Activated T-helper 2 cell treated with anti-CD3 and anti-CD28 coated beads, Interferon-gamma antibody, Interleukin-2, Interleukin-4, amounts not matched to agents 10 μg/mL and 5 μg/mL and 100 μg/mL, durations not matched to agents 14 hours and 24 hours and 36 hours (primary cell): ENCODE results near the gene PMS1. TPM values are rescaled to one million over a fixed set of nuclear protein-coding genes. Genes with fewer than 3 reads are reported as not detected.

Experiments
- DNase-seq: peaks from one replicate; pipeline ENCODE4 v3.0.0; 2021; ENCODE audit warnings: low spot score
- H3K27ac Mint-ChIP-seq: one replicate; pipeline ENCODE4 v1.8.0; 2021; ENCODE audit warnings: mixed read lengths
- H3K27me3 Mint-ChIP-seq: one replicate; pipeline ENCODE4 v1.8.0; 2021; ENCODE audit warnings: low read depth, mixed read lengths
- H3K36me3 Mint-ChIP-seq: one replicate; pipeline ENCODE4 v1.8.0; 2021; ENCODE audit warnings: low read depth, mixed read lengths
- H3K4me1 Mint-ChIP-seq: one replicate; pipeline ENCODE4 v1.8.0; 2021; ENCODE audit warnings: low read depth, mixed read lengths
- H3K4me3 Mint-ChIP-seq: one replicate; pipeline ENCODE4 v1.8.0; 2021; ENCODE audit warnings: low read depth, mild to moderate bottlenecking, moderate library complexity, mixed read lengths
- H3K9me3 Mint-ChIP-seq: one replicate; pipeline ENCODE4 v1.8.0; 2021; ENCODE audit warnings: mixed read lengths
- intact Hi-C: fragments of 100-400 bp; cut with micrococcal nuclease; formaldehyde crosslinking; loops from one replicate; pipeline ENCODE4 v1.15.1; 2023
- total RNA-seq: library from RNA; stranded (reverse); gene quantifications from 2 replicates; pipeline ENCODE4 v1.2.3, GENCODE V29; 2022

Gene PMS1
- total RNA-seq, 1 donor from 2014 or later, result 57.0 TPM

DNA sequence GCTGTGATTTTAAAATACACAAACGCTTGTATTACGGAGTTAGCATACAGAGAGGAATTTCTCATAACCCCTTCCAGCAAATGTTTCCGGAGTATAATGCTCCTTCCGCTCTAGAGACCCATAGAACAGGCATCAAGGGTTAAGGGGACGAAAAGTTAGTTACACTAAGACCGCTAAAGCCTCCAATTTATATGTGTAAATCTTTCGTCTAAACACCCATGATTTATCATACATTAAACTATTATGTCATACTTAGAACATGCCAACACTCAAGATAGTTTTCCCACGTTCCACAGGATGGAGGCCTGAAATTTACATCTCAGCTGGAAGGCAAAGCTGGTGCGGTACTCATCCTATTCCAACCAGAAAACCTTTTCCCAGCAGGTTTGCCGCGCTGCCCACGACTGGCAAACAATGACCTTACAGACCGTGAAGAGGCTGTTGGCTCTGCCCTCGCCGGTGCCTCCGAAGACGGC lies 761 bp upstream of the PMS1 start:
- no peak for DNase-seq
- Mint-ChIP-seq H3K4me3 (peak overlapping the region; percentile 90), H3K27me3 (no peaks in the 10 kb centered on the region), H3K36me3 (peaks cover 66% of the 10 kb centered on the region), H3K27ac (peak overlapping the region; percentile 90), H3K9me3 (no peaks in the 10 kb centered on the region), H3K4me1 (peaks cover 45% of the 10 kb centered on the region)
- intact Hi-C loops, result loop anchor here (10.0 kb wide), 2 partner anchors 621 to 751 kb away; partner anchors contain the start of genes MFSD6 and NEMP2

DNA sequence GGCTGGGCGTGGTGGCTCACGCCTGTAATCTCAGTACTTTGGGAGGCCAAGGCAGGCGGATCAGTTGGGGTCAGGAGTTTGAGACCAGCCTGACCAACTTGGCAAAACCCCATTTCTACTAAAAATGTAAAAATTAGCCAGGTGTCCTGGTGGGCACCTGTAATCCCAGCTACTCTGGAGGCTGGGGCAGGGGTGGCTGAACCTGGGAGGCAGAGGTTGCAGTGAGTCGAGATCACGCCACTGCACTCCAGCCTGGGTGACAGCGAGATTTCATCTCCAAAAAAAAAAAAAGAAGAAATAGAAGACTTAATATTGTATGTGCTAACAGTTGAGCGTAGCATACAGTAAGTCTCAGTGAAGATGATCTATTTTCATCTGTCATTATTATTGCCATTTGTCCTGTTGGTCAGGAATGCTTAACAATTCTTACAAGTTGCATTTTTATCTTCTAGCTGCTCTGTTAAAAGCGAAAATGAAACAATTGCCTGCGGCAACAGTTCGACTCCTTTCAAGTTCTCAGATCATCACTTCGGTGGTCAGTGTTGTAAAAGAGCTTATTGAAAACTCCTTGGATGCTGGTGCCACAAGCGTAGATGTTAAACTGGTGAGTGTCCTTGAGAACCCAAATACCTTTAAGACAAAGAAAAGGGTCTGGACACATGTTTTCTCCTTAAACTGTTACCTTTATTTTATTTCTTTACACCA lies 7.2 kb downstream of the PMS1 start:
- Mint-ChIP-seq H3K4me1 (peaks cover 24% of the 10 kb centered on the region), H3K9me3 (no peaks in the 10 kb centered on the region), H3K27me3 (no peaks in the 10 kb centered on the region), H3K27ac (no peak overlapping the region), H3K36me3 (peaks cover 46% of the 10 kb centered on the region), H3K4me3 (no peak overlapping the region)
- DNase-seq, result no peak
- intact Hi-C loops, result no loop called here

DNA sequence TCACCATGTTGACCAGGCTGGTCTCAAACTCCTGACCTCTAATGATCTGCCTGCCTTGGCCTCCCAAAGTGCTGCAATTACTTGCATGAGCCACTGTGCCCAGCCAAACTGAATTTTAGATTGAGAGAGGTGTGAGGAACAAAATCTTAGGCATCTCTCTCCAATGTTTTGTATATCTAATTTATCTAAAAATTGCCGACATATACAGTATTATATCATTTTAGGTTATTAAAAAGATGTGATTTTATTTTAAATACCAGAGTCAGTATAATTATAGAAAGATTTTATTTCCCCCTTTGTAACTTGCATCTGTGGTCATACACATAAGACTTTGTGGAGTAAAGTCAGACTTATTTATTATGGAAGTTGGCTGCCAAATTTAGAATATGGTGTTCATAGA lies 10.1 kb downstream of the PMS1 start:
- DNase-seq, result no peak
- H3K9me3 Mint-ChIP-seq, result no peaks in the 10 kb centered on the region
- no peak overlapping the region for H3K27ac Mint-ChIP-seq
- peaks cover 17% of the 10 kb centered on the region for H3K4me1 Mint-ChIP-seq
- H3K27me3 Mint-ChIP-seq, result no peaks in the 10 kb centered on the region
- H3K36me3 Mint-ChIP-seq, result peaks cover 50% of the 10 kb centered on the region
- H3K4me3 Mint-ChIP-seq, result no peak overlapping the region
- intact Hi-C loops, result no loop called here

DNA sequence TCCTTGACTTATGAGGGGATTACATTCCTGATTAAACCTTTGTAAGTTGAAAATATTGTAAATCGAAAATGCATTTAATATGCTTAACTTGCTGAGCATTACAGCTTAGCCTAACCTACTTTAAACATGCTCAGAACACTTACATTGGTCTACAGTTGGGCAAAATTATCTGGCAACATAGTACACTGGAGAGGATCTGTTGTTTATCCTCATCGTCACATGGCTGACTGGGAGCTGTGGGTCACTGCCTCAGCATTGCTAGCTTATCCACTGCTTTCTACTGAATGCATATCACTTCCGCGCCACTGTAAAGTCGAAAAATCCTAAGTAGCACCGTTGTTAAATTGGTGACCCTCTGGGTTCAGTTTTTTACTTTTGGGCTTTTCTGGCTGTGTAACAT lies 13.7 kb downstream of the PMS1 start:
- Mint-ChIP-seq H3K4me1 (peaks cover 14% of the 10 kb centered on the region), H3K36me3 (peaks cover 49% of the 10 kb centered on the region), H3K27ac (no peak overlapping the region), H3K9me3 (no peaks in the 10 kb centered on the region), H3K27me3 (no peaks in the 10 kb centered on the region), H3K4me3 (no peak overlapping the region)
- DNase-seq, result no peak
- intact Hi-C loops, result loop anchor here (5.0 kb wide), 1 partner anchor 269 kb away; no protein-coding TSS in a partner anchor

DNA sequence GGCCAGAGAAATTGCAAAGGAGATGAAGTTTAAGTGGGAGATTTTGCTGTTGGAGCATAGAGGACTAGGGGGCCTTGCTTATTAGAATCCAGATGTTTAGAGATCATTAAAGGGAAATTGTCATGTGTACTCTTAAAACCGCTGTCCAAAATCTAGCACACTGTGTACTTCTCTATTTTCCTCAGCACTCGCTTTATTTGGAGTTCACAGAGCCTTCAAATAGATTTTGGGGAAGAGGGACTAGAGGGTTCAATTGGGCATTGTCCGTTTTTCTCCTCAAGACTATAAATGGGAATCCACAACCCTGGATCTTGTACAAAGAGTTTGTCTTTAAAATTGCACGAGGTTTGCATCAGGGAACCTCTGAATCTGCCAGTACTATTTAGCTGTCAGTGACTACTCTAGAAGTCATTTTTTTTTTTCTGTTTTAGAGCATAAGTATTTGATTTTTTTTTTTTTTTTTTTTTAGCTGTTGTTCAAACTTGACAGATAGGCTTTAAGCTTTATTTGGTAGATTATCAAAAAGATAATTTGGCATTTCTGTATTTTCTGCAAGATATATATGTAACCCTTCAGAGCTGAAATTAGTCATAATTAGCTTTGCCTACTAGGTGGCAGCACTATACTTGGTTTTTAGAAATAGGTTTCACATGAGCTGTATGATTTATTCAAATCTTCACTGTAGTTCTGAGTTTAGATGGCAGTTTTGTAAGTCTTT lies 14.2 kb downstream of the PMS1 start:
- peaks cover 43% of the 10 kb centered on the region for H3K36me3 Mint-ChIP-seq

GRCh38 chr2:189799030-189799331 lies 14.7 kb downstream of the PMS1 start:
- H3K27me3 Mint-ChIP-seq, result no peaks in the 10 kb centered on the region

More for the DNA sequence above, 14.2 kb downstream of the PMS1 start:
- no peak for DNase-seq
- H3K9me3 Mint-ChIP-seq, result no peaks in the 10 kb centered on the region
- H3K4me1 Mint-ChIP-seq, result peaks cover 14% of the 10 kb centered on the region
- H3K27ac Mint-ChIP-seq, result no peak overlapping the region
- intact Hi-C loops, result loop anchor here (5.0 kb wide), 1 partner anchor 269 kb away; no protein-coding TSS in a partner anchor
- H3K4me3 Mint-ChIP-seq, result no peak overlapping the region
- H3K27me3 Mint-ChIP-seq, result no peaks in the 10 kb centered on the region

DNA sequence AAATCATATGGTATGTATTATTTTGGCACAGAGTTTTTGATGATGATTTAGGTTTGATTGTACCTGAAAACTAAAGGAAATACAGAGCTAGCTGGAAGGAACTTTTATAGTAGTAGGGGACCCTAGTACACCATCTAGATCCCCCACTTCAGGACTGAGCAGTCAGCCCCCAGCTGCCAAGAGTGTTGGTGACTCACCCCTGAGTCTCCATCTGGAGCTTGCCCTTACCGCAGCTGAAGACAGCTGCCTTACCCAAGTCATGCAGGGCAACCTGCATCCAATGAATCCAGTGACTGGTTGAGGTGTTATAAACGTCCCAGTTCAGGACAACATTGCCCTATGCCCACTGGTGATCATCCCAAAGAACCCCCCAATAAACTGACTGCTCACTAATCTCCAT lies 15.3 kb downstream of the PMS1 start:
- no peak for DNase-seq
- Mint-ChIP-seq H3K9me3 (no peaks in the 10 kb centered on the region), H3K27ac (no peak overlapping the region), H3K4me1 (peaks cover 14% of the 10 kb centered on the region), H3K36me3 (peaks cover 38% of the 10 kb centered on the region), H3K27me3 (no peaks in the 10 kb centered on the region), H3K4me3 (no peak overlapping the region)
- intact Hi-C loops, result loop anchor here (5.0 kb wide), 1 partner anchor 268 kb away; no protein-coding TSS in a partner anchor

More at GRCh38 chr2:189799030-189799331, 14.7 kb downstream of the PMS1 start:
- Mint-ChIP-seq H3K4me1 (peaks cover 14% of the 10 kb centered on the region), H3K9me3 (no peaks in the 10 kb centered on the region), H3K36me3 (peaks cover 43% of the 10 kb centered on the region), H3K27ac (no peak overlapping the region), H3K4me3 (no peak overlapping the region)
- no peak for DNase-seq
- intact Hi-C loops, result loop anchor here (5.0 kb wide), 1 partner anchor 268 kb away; no protein-coding TSS in a partner anchor

DNA sequence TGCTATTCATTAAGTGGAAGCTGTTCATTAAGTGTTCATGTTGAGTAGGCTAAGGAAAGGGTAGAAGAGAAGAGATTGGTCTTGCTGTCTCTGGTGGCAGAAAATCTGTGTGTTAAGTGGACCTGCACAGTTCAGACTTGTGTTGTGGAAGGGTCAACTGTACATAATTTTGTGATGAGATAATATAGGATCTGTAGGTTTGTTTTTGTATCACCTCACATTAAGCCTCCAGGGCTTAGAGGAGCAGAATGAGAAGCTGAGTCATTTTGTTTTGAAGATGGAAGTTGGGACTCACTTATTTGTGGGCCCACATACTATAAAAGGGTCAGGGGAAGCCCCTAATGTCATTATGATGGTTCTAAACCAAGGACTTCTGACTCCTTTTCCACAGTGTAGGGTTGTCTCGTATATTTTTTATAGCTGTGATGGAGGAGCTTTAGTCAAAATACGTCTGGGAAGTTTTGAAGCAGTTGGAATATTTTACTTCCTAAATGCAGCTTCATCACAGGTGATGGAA lies 18.2 kb downstream of the PMS1 start:
- Mint-ChIP-seq H3K36me3 (peaks cover 38% of the 10 kb centered on the region), H3K27ac (no peak overlapping the region), H3K4me3 (no peak overlapping the region), H3K27me3 (no peaks in the 10 kb centered on the region), H3K9me3 (no peaks in the 10 kb centered on the region), H3K4me1 (peaks cover 11% of the 10 kb centered on the region)
- no peak for DNase-seq
- intact Hi-C loops, result no loop called here

DNA sequence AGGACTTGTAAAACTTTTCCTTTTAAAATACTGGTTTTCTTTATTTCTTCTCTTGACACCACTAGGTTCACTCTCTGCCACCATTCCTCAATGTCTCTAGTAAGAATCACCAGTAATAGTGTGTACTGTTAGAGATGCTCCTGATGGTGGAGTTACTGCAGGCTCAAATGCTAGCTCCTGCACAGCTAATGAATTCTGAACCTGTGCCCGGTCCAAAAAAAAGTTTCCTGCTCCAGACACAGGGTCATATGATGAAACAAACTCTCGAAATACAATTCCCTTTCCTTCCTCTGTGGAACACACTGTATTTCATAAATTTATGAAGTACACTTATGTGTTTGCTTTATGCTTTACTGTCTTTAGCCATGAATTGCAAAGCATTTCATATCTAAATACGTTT lies 19.2 kb downstream of the PMS1 start:
- Mint-ChIP-seq H3K27ac (no peak overlapping the region), H3K27me3 (no peaks in the 10 kb centered on the region), H3K9me3 (no peaks in the 10 kb centered on the region), H3K4me3 (no peak overlapping the region), H3K4me1 (peaks cover 10% of the 10 kb centered on the region), H3K36me3 (peaks cover 33% of the 10 kb centered on the region)
- intact Hi-C loops, result no loop called here
- no peak for DNase-seq

DNA sequence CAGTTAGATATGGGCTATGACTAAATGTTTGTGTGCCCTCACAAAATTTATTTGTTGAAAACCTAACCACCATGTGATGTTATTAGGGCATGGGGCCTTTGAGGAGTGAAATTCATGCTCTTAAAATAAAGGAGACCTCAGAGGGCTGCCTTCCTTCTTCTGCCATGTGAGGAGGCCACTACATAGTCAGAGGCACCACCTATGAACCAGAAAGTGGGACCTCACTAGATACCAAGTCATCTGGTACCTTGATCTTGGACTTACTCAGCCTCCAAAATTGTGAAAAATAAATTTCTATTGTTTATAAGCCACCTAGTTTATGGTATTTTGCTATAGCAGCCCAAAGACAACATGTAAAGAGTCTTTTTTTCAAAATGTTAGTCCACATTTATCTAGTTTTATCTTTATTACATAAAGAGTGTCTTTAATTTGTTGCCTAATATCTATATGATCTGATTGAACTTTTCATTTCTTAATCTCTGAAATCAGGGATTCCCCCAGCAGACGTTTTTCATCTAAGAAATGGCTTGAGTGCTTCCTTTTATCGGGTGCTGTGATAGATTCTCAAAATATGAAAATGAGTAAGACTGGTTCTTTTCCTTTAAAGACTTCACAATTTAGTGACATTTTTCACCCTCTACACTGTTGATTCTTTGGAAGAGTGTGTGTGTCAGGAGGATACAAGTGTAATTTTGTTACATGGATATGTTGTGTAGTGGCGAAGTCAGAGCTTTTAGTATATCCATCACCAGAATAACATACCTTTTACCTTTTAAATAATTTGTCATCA lies 34.2 kb downstream of the PMS1 start:
- peaks cover 9% of the 10 kb centered on the region for H3K9me3 Mint-ChIP-seq
- H3K36me3 Mint-ChIP-seq, result peaks cover 66% of the 10 kb centered on the region
- H3K27me3 Mint-ChIP-seq, result no peaks in the 10 kb centered on the region
- H3K4me3 Mint-ChIP-seq, result no peak overlapping the region
- H3K27ac Mint-ChIP-seq, result peak overlapping the region; percentile 81
- intact Hi-C loops, result loop anchor here (2.0 kb wide), 1 partner anchor 34 kb away; the partner anchor contains the start of genes ORMDL1 and PMS1
- DNase-seq, result no peak
- H3K4me1 Mint-ChIP-seq, result peaks cover 18% of the 10 kb centered on the region

GRCh38 chr2:189819297-189819704 lies 35.1 kb downstream of the PMS1 start:
- peaks cover 9% of the 10 kb centered on the region for H3K9me3 Mint-ChIP-seq
- H3K4me1 Mint-ChIP-seq, result peaks cover 18% of the 10 kb centered on the region
- DNase-seq, result no peak
- H3K36me3 Mint-ChIP-seq, result peaks cover 58% of the 10 kb centered on the region
- H3K27ac Mint-ChIP-seq, result peak overlapping the region; percentile 81
- no peak overlapping the region for H3K4me3 Mint-ChIP-seq
- no peaks in the 10 kb centered on the region for H3K27me3 Mint-ChIP-seq
- intact Hi-C loops, result loop anchor here (2.0 kb wide), 1 partner anchor 34 kb away; the partner anchor contains the start of genes ORMDL1 and PMS1

GRCh38 chr2:189821953-189822748 lies 37.9 kb downstream of the PMS1 start:
- H3K27ac Mint-ChIP-seq, result no peak overlapping the region
- peaks cover 41% of the 10 kb centered on the region for H3K36me3 Mint-ChIP-seq
- intact Hi-C loops, result no loop called here
- no peak for DNase-seq
- no peak overlapping the region for H3K4me3 Mint-ChIP-seq
- H3K27me3 Mint-ChIP-seq, result no peaks in the 10 kb centered on the region
- peaks cover 18% of the 10 kb centered on the region for H3K4me1 Mint-ChIP-seq
- peaks cover 9% of the 10 kb centered on the region for H3K9me3 Mint-ChIP-seq
